GM18520 (cell line): ENCODE measurements around the gene TNNI3K.

ENCODE experiments used
- ATAC-seq: cut with Tn5 transposase; IDR thresholded peaks from one replicate; pipeline ENCODE4 v1.9.1; 2021; ENCODE audit not compliant: unreplicated experiment

TNNI3K gene

GRCh38 chr1:74429580-74429979 lies 194.4 kb downstream of the TNNI3K start:
- no peak for ATAC-seq

GRCh38 chr1:74430342-74430934 lies 195.3 kb downstream of the TNNI3K start:
- no peak for ATAC-seq

- ATAC-seq, result no peak
Measured at GRCh38 chr1:74431531-74431930, 196.3 kb downstream of the TNNI3K start.

GRCh38 chr1:74432325-74432724 lies 197.1 kb downstream of the TNNI3K start:
- no peak for ATAC-seq

- ATAC-seq, result no peak
Measured at GRCh38 chr1:74434321-74434720, 199.1 kb downstream of the TNNI3K start.

GRCh38 chr1:74436078-74436477 lies 200.9 kb downstream of the TNNI3K start:
- ATAC-seq, result no peak

GRCh38 chr1:74437035-74437434 lies 201.8 kb downstream of the TNNI3K start:
- no peak for ATAC-seq

- ATAC-seq, result no peak
Measured at GRCh38 chr1:74452035-74452434, 216.8 kb downstream of the TNNI3K start.

GRCh38 chr1:74453277-74453676 lies 218.1 kb downstream of the TNNI3K start:
- no peak for ATAC-seq

GRCh38 chr1:74455390-74455789 lies 220.2 kb downstream of the TNNI3K start:
- no peak for ATAC-seq

GRCh38 chr1:74457253-74457652 lies 222.1 kb downstream of the TNNI3K start:
- ATAC-seq, result no peak

GRCh38 chr1:74463333-74463988 lies 228.3 kb downstream of the TNNI3K start:
- peak; percentile 94 for ATAC-seq

- ATAC-seq, result no peak
Measured at GRCh38 chr1:74464037-74464436, 228.8 kb downstream of the TNNI3K start.

- ATAC-seq, result no peak
Measured at GRCh38 chr1:74465193-74465681, 230.1 kb downstream of the TNNI3K start.

- no peak for ATAC-seq
Measured at GRCh38 chr1:74467786-74468377, 232.7 kb downstream of the TNNI3K start.

GRCh38 chr1:74468982-74469603 lies 233.9 kb downstream of the TNNI3K start:
- ATAC-seq, result no peak

GRCh38 chr1:74470251-74470650 lies 235.1 kb downstream of the TNNI3K start:
- ATAC-seq, result no peak

GRCh38 chr1:74470936-74471335 lies 235.7 kb downstream of the TNNI3K start:
- ATAC-seq, result no peak

GRCh38 chr1:74471470-74471869 lies 236.3 kb downstream of the TNNI3K start:
- no peak for ATAC-seq

- no peak for ATAC-seq
Measured at GRCh38 chr1:74474585-74474984, 239.4 kb downstream of the TNNI3K start.

GRCh38 chr1:74478979-74479378 lies 243.8 kb downstream of the TNNI3K start:
- ATAC-seq, result no peak

GRCh38 chr1:74480068-74480467 lies 244.9 kb downstream of the TNNI3K start:
- ATAC-seq, result no peak
